ENCODE results near the gene ORC2.

- TF ChIP-seq, protein P1, sequence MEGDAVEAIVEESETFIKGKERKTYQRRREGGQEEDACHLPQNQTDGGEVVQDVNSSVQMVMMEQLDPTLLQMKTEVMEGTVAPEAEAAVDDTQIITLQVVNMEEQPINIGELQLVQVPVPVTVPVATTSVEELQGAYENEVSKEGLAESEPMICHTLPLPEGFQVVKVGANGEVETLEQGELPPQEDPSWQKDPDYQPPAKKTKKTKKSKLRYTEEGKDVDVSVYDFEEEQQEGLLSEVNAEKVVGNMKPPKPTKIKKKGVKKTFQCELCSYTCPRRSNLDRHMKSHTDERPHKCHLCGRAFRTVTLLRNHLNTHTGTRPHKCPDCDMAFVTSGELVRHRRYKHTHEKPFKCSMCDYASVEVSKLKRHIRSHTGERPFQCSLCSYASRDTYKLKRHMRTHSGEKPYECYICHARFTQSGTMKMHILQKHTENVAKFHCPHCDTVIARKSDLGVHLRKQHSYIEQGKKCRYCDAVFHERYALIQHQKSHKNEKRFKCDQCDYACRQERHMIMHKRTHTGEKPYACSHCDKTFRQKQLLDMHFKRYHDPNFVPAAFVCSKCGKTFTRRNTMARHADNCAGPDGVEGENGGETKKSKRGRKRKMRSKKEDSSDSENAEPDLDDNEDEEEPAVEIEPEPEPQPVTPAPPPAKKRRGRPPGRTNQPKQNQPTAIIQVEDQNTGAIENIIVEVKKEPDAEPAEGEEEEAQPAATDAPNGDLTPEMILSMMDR (conservative IDR thresholded peaks at IDR 0.05 in 1 of 2, IDR thresholded peaks at IDR 0.05 in 1 of 2; ENCODE audit: low read depth in 1 of 2, low read length in 2 of 2) = no peak
- no peak for TF ChIP-seq EZH2 (IDR thresholded peaks at IDR 0.05; ENCODE audit: low read length, missing control alignments)
Observed at GRCh38 chr2:201007584-201007998, 44.1 kb upstream of the ORC2 start.
